HepG2 (cell line): Measurements from ENCODE around the gene AK9. TPM values are rescaled to one million over a fixed set of nuclear protein-coding genes. Genes with fewer than 3 reads are reported as not detected.

Experiments used
- AHDC1 ChIP-seq: sonication (generic); formaldehyde crosslinking; IDR thresholded peaks from 2 replicates; pipeline ENCODE4 v1.5.1; 2020; ENCODE audit warnings: mild to moderate bottlenecking, missing genetic modification reagents, borderline replicate concordance
- DPF2 ChIP-seq: sonication (generic); formaldehyde crosslinking; IDR thresholded peaks from 2 replicates; pipeline ENCODE4 v1.4.0; 2020; ENCODE audit warnings: mild to moderate bottlenecking, low read depth, missing genetic modification reagents, borderline replicate concordance
- GATAD1 ChIP-seq: IDR thresholded peaks from 2 replicates; pipeline ENCODE4 v1.6.1; 2016; ENCODE audit warnings: missing genetic modification reagents, missing compliant biosample characterization
- MEF2D ChIP-seq: sonication (generic); formaldehyde crosslinking; IDR thresholded peaks from 2 replicates; pipeline ENCODE4 v1.5.1; 2020; ENCODE audit warnings: mild to moderate bottlenecking, missing genetic modification reagents
- PBX3 ChIP-seq: sonication (generic); formaldehyde crosslinking; IDR thresholded peaks from 2 replicates; pipeline ENCODE4 v1.8.1; 2023; ENCODE audit warnings: missing genetic modification reagents, inconsistent platforms, borderline replicate concordance
- RAD21 ChIP-seq: fragments of 450-650 bp; formaldehyde crosslinking; IDR thresholded peaks from 2 replicates; pipeline ENCODE4 v1.5.0; 2020; ENCODE audit warnings: mild to moderate bottlenecking
- SKI ChIP-seq: fragments of 450-650 bp; IDR thresholded peaks from one replicate; pipeline ENCODE4 v1.6.1; 2018; ENCODE audit warnings: mild to moderate bottlenecking; ENCODE audit not compliant: partially characterized antibody
- SMYD3 ChIP-seq: sonication (generic); formaldehyde crosslinking; IDR thresholded peaks from 2 replicates; pipeline ENCODE4 v1.8.1; 2023; ENCODE audit warnings: mild to moderate bottlenecking, missing genetic modification reagents
- TBX3 ChIP-seq: fragments of 450-650 bp; IDR thresholded peaks from 2 replicates; pipeline ENCODE4 v1.6.1; 2017; ENCODE audit warnings: antibody characterized with exemption, mild to moderate bottlenecking, inconsistent platforms, borderline replicate concordance
- ZBTB10 ChIP-seq: sonication (generic); formaldehyde crosslinking; IDR thresholded peaks from 2 replicates; pipeline ENCODE4 v1.4.0; 2020; ENCODE audit warnings: missing genetic modification reagents, borderline replicate concordance
- ZBTB39 ChIP-seq: sonication (generic); formaldehyde crosslinking; IDR thresholded peaks from 2 replicates; pipeline ENCODE4 v1.5.0; 2020; ENCODE audit warnings: missing genetic modification reagents
- ZFP36L2 ChIP-seq: sonication (generic); formaldehyde crosslinking; IDR thresholded peaks from 2 replicates; pipeline ENCODE4 v1.4.0; 2020; ENCODE audit warnings: missing genetic modification reagents
- ZNF7 ChIP-seq: IDR thresholded peaks from 2 replicates; pipeline ENCODE4 v1.6.1; 2016; ENCODE audit warnings: missing biosample characterization, missing genetic modification reagents
- ZNF790 ChIP-seq: sonication (generic); formaldehyde crosslinking; IDR thresholded peaks from 2 replicates; pipeline ENCODE4 v1.8.0; 2022; ENCODE audit warnings: missing genetic modification reagents, mild to moderate bottlenecking, borderline replicate concordance
- ZSCAN5A ChIP-seq: sonication (generic); formaldehyde crosslinking; IDR thresholded peaks from 2 replicates; pipeline ENCODE4 v1.8.0; 2022; ENCODE audit warnings: mild to moderate bottlenecking, missing genetic modification reagents, borderline replicate concordance
- polyA plus RNA-seq, 8 experiments: library from polyadenylated mRNA; depleted of rRNA in 3 of 8; stranded (reverse) in 7 of 8; unstranded in 1 of 8; fragments of >200 nt; fragmentation: Illumina TruSeq in 4 of 8; extraction: Trizol in 4 of 8; gene quantifications; 2 replicates each; pipeline versions ENCODE4 v1.2.1 to v1.2.3, GENCODE V29; 2011 to 2016; ENCODE audit warnings: low read depth in 4 of 8, missing spikeins in 1 of 8, mixed read lengths in 1 of 8; ENCODE audit not compliant: insufficient read depth in 1 of 8
- total RNA-seq, 5 experiments: library from RNA; depleted of rRNA; stranded (reverse); fragments of >200 nt; fragmentation: Illumina TruSeq; extraction: Trizol; gene quantifications; 2 replicates each; pipeline ENCODE4 v1.2.3, GENCODE V29; 2016; ENCODE audit warnings: low read depth in 1 of 5

The AK9 gene
- total and polyA plus RNA-seq, 2 of the 13 experiments (the other 11 are each of a cell fraction or from before 2014, with no cell fraction given): 3.2 to 4.8 TPM

GRCh38 chr6:109482905-109483734, 207.9 kb downstream of the AK9 start, which contains the start of gene ZBTB24 (continued):
- TF ChIP-seq DPF2 (CRISPR knock-in tag) (no peak), SKI (no peak), SMYD3 (CRISPR knock-in tag) (no peak), RAD21 (CRISPR knock-in tag) (0 out of 2 replicates have a peak, but pooled peaks have one; percentile 49), ZBTB39 (CRISPR knock-in tag) (no peak), ZNF790 (CRISPR knock-in tag) (peak; percentile 70; the same call in 1 of the 2 replicates), MEF2D (CRISPR knock-in tag) (no peak), TBX3 (no peak), ZSCAN5A (CRISPR knock-in tag) (0 out of 2 replicates have a peak, but pooled peaks have one; percentile 27), AHDC1 (no peak), PBX3 (CRISPR knock-in tag) (no peak), GATAD1 (CRISPR knock-in tag) (peak; percentile 21; the same call in 1 of the 2 replicates), ZBTB10 (no peak), ZNF7 (CRISPR knock-in tag) (no peak), ZFP36L2 (CRISPR knock-in tag) (no peak)
